ENCODE results near the gene KRTAP10-9. TPM values are rescaled to one million over a fixed set of nuclear protein-coding genes. Genes with fewer than 3 reads are reported as not detected.
"Not testable (repeated sequence)": the region's sequence is repeated elsewhere in the genome, so short reads cannot be mapped to it uniquely, and the experiment has no call there.

Gene KRTAP10-9
- total RNA-seq, 1 donor from 2014 or later: not detected

- H3K36me3 ChIP-seq (ENCODE audit: control insufficient read depth in 3 of 3, insufficient read depth in 3 of 3, low read length in 3 of 3); H3K4me3 ChIP-seq (ENCODE audit: low read length in 3 of 3); H3K9ac ChIP-seq (ENCODE audit: low read depth in 1 of 3, low read length in 3 of 3); H3K9me3 ChIP-seq (ENCODE audit: control insufficient read depth in 3 of 3, low read length in 3 of 3); H3K27ac ChIP-seq (ENCODE audit: low read depth, low read length); H3K4me1 ChIP-seq (ENCODE audit: control insufficient read depth in 3 of 3, insufficient read depth in 3 of 3, low read length in 3 of 3): not testable (repeated sequence)
- peaks cover 13 to 36% (median 30%) of the 10 kb centered on the region in 3 donors for H3K27me3 ChIP-seq (ENCODE audit: control insufficient read depth in 3 of 3, insufficient read depth in 3 of 3, low read length in 3 of 3)
Measured at GRCh38 chr21:44637851-44638348, 11.0 kb downstream of the KRTAP10-9 start.

GRCh38 chr21:44638506-44639330, 11.8 kb downstream of the KRTAP10-9 start:
- not testable (repeated sequence) for H3K9ac ChIP-seq (ENCODE audit: low read depth in 1 of 3, low read length in 3 of 3); H3K36me3 ChIP-seq (ENCODE audit: control insufficient read depth in 3 of 3, insufficient read depth in 3 of 3, low read length in 3 of 3); H3K4me3 ChIP-seq (ENCODE audit: low read length in 3 of 3); H3K9me3 ChIP-seq (ENCODE audit: control insufficient read depth in 3 of 3, low read length in 3 of 3); H3K4me1 ChIP-seq (ENCODE audit: control insufficient read depth in 3 of 3, insufficient read depth in 3 of 3, low read length in 3 of 3); H3K27ac ChIP-seq (ENCODE audit: low read depth, low read length)
- peaks cover 13 to 36% (median 30%) of the 10 kb centered on the region in 3 donors for H3K27me3 ChIP-seq (ENCODE audit: control insufficient read depth in 3 of 3, insufficient read depth in 3 of 3, low read length in 3 of 3)

- H3K4me3 ChIP-seq (ENCODE audit: low read length in 3 of 3): no peak overlapping the region
- peaks cover 0 to 7% (median 6%) of the 10 kb centered on the region in 3 donors for H3K9me3 ChIP-seq (ENCODE audit: control insufficient read depth in 3 of 3, low read length in 3 of 3)
- H3K27me3 ChIP-seq (ENCODE audit: control insufficient read depth in 3 of 3, insufficient read depth in 3 of 3, low read length in 3 of 3): peaks cover 13 to 36% (median 33%) of the 10 kb centered on the region in 3 donors
- H3K9ac ChIP-seq (ENCODE audit: low read depth in 1 of 3, low read length in 3 of 3): no peak overlapping the region
- no peak overlapping the region for H3K27ac ChIP-seq (ENCODE audit: low read depth, low read length)
- H3K36me3 ChIP-seq (ENCODE audit: control insufficient read depth in 3 of 3, insufficient read depth in 3 of 3, low read length in 3 of 3): no peaks in the 10 kb centered on the region
- H3K4me1 ChIP-seq (ENCODE audit: control insufficient read depth in 3 of 3, insufficient read depth in 3 of 3, low read length in 3 of 3): no peaks in the 10 kb centered on the region
Measured at GRCh38 chr21:44639331-44639655, 12.4 kb downstream of the KRTAP10-9 start.

GRCh38 chr21:44640761-44641160, 13.9 kb downstream of the KRTAP10-9 start:
- H3K36me3 ChIP-seq (ENCODE audit: control insufficient read depth in 3 of 3, insufficient read depth in 3 of 3, low read length in 3 of 3): no peaks in the 10 kb centered on the region
- peaks cover 13 to 33% (median 32%) of the 10 kb centered on the region in 3 donors for H3K27me3 ChIP-seq (ENCODE audit: control insufficient read depth in 3 of 3, insufficient read depth in 3 of 3, low read length in 3 of 3)
- H3K27ac ChIP-seq (ENCODE audit: low read depth, low read length): no peak overlapping the region
- no peaks in the 10 kb centered on the region for H3K4me1 ChIP-seq (ENCODE audit: control insufficient read depth in 3 of 3, insufficient read depth in 3 of 3, low read length in 3 of 3)
- H3K4me3 ChIP-seq (ENCODE audit: low read length in 3 of 3): no peak overlapping the region
- H3K9me3 ChIP-seq (ENCODE audit: control insufficient read depth in 3 of 3, low read length in 3 of 3): peaks cover 0 to 7% (median 6%) of the 10 kb centered on the region in 3 donors
- H3K9ac ChIP-seq (ENCODE audit: low read depth in 1 of 3, low read length in 3 of 3): no peak overlapping the region

GRCh38 chr21:44643741-44644310, 16.9 kb downstream of the KRTAP10-9 start:
- Histone ChIP-seq H3K27ac (ENCODE audit: low read depth, low read length) (no peak overlapping the region), H3K27me3 (ENCODE audit: control insufficient read depth in 3 of 3, insufficient read depth in 3 of 3, low read length in 3 of 3) (peaks cover 20 to 34% (median 34%) of the 10 kb centered on the region in 3 donors), H3K36me3 (ENCODE audit: control insufficient read depth in 3 of 3, insufficient read depth in 3 of 3, low read length in 3 of 3) (no peaks in the 10 kb centered on the region), H3K4me3 (ENCODE audit: low read length in 3 of 3) (no peak overlapping the region), H3K4me1 (ENCODE audit: control insufficient read depth in 3 of 3, insufficient read depth in 3 of 3, low read length in 3 of 3) (no peaks in the 10 kb centered on the region), H3K9me3 (ENCODE audit: control insufficient read depth in 3 of 3, low read length in 3 of 3) (peaks cover 0 to 7% (median 6%) of the 10 kb centered on the region in 3 donors), H3K9ac (ENCODE audit: low read depth in 1 of 3, low read length in 3 of 3) (no peak overlapping the region)

GRCh38 chr21:44644878-44645277, 18.0 kb downstream of the KRTAP10-9 start:
- H3K9me3 ChIP-seq (ENCODE audit: control insufficient read depth in 3 of 3, low read length in 3 of 3): peaks cover 0 to 7% (median 6%) of the 10 kb centered on the region in 3 donors
- H3K36me3 ChIP-seq (ENCODE audit: control insufficient read depth in 3 of 3, insufficient read depth in 3 of 3, low read length in 3 of 3): no peaks in the 10 kb centered on the region
- H3K4me1 ChIP-seq (ENCODE audit: control insufficient read depth in 3 of 3, insufficient read depth in 3 of 3, low read length in 3 of 3): no peaks in the 10 kb centered on the region
- no peak overlapping the region for H3K27ac ChIP-seq (ENCODE audit: low read depth, low read length)
- peaks cover 19 to 35% (median 29%) of the 10 kb centered on the region in 3 donors for H3K27me3 ChIP-seq (ENCODE audit: control insufficient read depth in 3 of 3, insufficient read depth in 3 of 3, low read length in 3 of 3)
- H3K9ac ChIP-seq (ENCODE audit: low read depth in 1 of 3, low read length in 3 of 3): no peak overlapping the region
- H3K4me3 ChIP-seq (ENCODE audit: low read length in 3 of 3): no peak overlapping the region

GRCh38 chr21:44646366-44647221, 19.7 kb downstream of the KRTAP10-9 start, which contains the start of gene KRTAP10-11:
Gene KRTAP10-11, plus strand, starts transcription at chr21:44646414. Its CDS starts 45 bp downstream, at chr21:44646459.
- peaks cover 18 to 27% (median 26%) of the 10 kb centered on the region in 3 donors for H3K27me3 ChIP-seq (ENCODE audit: control insufficient read depth in 3 of 3, insufficient read depth in 3 of 3, low read length in 3 of 3)
- not testable (repeated sequence) for H3K36me3 ChIP-seq (ENCODE audit: control insufficient read depth in 3 of 3, insufficient read depth in 3 of 3, low read length in 3 of 3); H3K9me3 ChIP-seq (ENCODE audit: control insufficient read depth in 3 of 3, low read length in 3 of 3); H3K9ac ChIP-seq (ENCODE audit: low read depth in 1 of 3, low read length in 3 of 3); H3K27ac ChIP-seq (ENCODE audit: low read depth, low read length); H3K4me3 ChIP-seq (ENCODE audit: low read length in 3 of 3); H3K4me1 ChIP-seq (ENCODE audit: control insufficient read depth in 3 of 3, insufficient read depth in 3 of 3, low read length in 3 of 3)

GRCh38 chr21:44647222-44647552, 20.3 kb downstream of the KRTAP10-9 start:
- no peaks in the 10 kb centered on the region for H3K4me1 ChIP-seq (ENCODE audit: control insufficient read depth in 3 of 3, insufficient read depth in 3 of 3, low read length in 3 of 3)
- H3K27me3 ChIP-seq (ENCODE audit: control insufficient read depth in 3 of 3, insufficient read depth in 3 of 3, low read length in 3 of 3): peaks cover 18 to 27% (median 26%) of the 10 kb centered on the region in 3 donors
- H3K4me3 ChIP-seq (ENCODE audit: low read length in 3 of 3): no peak overlapping the region
- no peak overlapping the region for H3K9ac ChIP-seq (ENCODE audit: low read depth in 1 of 3, low read length in 3 of 3)
- peaks cover 0 to 4% (median 0%) of the 10 kb centered on the region in 3 donors for H3K9me3 ChIP-seq (ENCODE audit: control insufficient read depth in 3 of 3, low read length in 3 of 3)
- no peaks in the 10 kb centered on the region for H3K36me3 ChIP-seq (ENCODE audit: control insufficient read depth in 3 of 3, insufficient read depth in 3 of 3, low read length in 3 of 3)
- no peak overlapping the region for H3K27ac ChIP-seq (ENCODE audit: low read depth, low read length)

GRCh38 chr21:44648557-44649311, 21.8 kb downstream of the KRTAP10-9 start:
- H3K4me1 ChIP-seq (ENCODE audit: control insufficient read depth in 3 of 3, insufficient read depth in 3 of 3, low read length in 3 of 3): no peaks in the 10 kb centered on the region
- H3K9ac ChIP-seq (ENCODE audit: low read depth in 1 of 3, low read length in 3 of 3): no peak overlapping the region
- no peaks in the 10 kb centered on the region for H3K36me3 ChIP-seq (ENCODE audit: control insufficient read depth in 3 of 3, insufficient read depth in 3 of 3, low read length in 3 of 3)
- no peak overlapping the region for H3K4me3 ChIP-seq (ENCODE audit: low read length in 3 of 3)
- H3K27ac ChIP-seq (ENCODE audit: low read depth, low read length): no peak overlapping the region
- H3K27me3 ChIP-seq (ENCODE audit: control insufficient read depth in 3 of 3, insufficient read depth in 3 of 3, low read length in 3 of 3): peaks cover 18 to 29% (median 28%) of the 10 kb centered on the region in 3 donors
- H3K9me3 ChIP-seq (ENCODE audit: control insufficient read depth in 3 of 3, low read length in 3 of 3): peaks cover 0 to 4% (median 0%) of the 10 kb centered on the region in 3 donors
